HL-60/S4 treated with phorbol 12-myristate 13-acetate at 8.2 ng/mL for 4 days and 3 days (cell line): ENCODE data around the gene ORC1.

Experiments
- in situ Hi-C: fragments of 300-500 bp; cut with MboI; formaldehyde crosslinking; loops from 2 replicates; pipeline ENCODE4 v1.15.0; 2022; ENCODE audit warnings: low sequenced_read_pairs

Gene ORC1

DNA sequence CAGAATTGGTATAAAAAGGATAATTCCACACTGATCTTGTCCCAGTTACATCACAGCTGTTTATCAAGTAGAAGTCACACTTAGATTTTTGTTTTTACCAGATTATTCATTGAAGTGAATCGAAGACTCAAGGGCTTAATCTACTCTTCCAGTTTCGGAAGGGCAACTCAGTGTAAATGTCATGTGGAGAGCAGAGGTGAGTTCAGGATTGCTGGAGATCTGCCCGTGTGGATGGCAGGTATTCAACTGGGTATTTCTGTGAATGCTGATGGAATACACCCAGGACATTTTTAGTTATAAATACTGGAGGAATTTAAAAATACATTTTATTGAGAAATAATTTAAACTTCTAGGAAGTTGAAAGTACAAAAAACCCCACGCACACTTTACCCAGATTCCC is 57.6 kb downstream of the ORC1 start:
- in situ Hi-C loops = no loop called here

GRCh38 chr1:52345252-52345651 is 59.0 kb downstream of the ORC1 start:
- in situ Hi-C loops = no loop called here

- in situ Hi-C loops = no loop called here
Measured at GRCh38 chr1:52343979-52344378, 60.2 kb downstream of the ORC1 start.

- in situ Hi-C loops = no loop called here
Measured at GRCh38 chr1:52341655-52342260, 62.5 kb downstream of the ORC1 start.

- in situ Hi-C loops = no loop called here
Measured at GRCh38 chr1:52337439-52337838, 66.8 kb downstream of the ORC1 start.

GRCh38 chr1:52334906-52335528 is 69.2 kb downstream of the ORC1 start:
- in situ Hi-C loops = no loop called here

DNA sequence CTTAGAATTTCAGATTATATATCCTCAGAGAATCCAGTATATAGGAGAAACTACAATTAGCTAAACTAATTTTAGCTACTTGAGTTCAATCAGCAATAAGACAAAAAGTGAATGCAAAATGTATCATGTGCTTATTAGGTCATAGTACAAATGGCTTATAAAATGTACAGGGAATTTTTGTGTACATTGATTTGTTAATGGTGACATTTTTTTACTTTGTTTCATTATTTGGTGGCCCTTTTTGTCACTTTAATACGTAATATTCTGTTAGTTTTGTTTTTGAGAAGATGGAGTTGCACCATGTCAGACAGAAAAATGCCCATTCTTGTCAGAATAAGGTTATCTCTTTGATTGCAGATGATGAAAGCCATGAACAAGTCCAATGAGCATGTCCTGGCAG is 71.8 kb downstream of the ORC1 start:
- in situ Hi-C loops = no loop called here

- in situ Hi-C loops = no loop called here
Measured at GRCh38 chr1:52328615-52329014, 75.6 kb downstream of the ORC1 start.

- in situ Hi-C loops = no loop called here
Measured at GRCh38 chr1:52325786-52326185, 78.4 kb downstream of the ORC1 start.

GRCh38 chr1:52323731-52324130 is 80.5 kb downstream of the ORC1 start:
- in situ Hi-C loops = no loop called here
